GM12873 (cell line): ENCODE results near the gene NUP133.

ENCODE experiments used
- CTCF ChIP-seq: IDR thresholded peaks from 2 replicates; pipeline ENCODE4 v1.5.1; 2012; ENCODE audit warnings: low read depth, mild to moderate bottlenecking, moderate library complexity, low read length, control low read depth; ENCODE audit not compliant: insufficient read depth; ENCODE audit errors: missing control alignments

The NUP133 gene

GRCh38 chr1:229474509-229474908, 33.6 kb downstream of the NUP133 start:
- TF ChIP-seq CTCF: no peak

- TF ChIP-seq CTCF: no peak
Observed at GRCh38 chr1:229471175-229471574, 37.0 kb downstream of the NUP133 start.

GRCh38 chr1:229470406-229471043, 37.6 kb downstream of the NUP133 start:
- no peak for TF ChIP-seq CTCF

GRCh38 chr1:229466887-229467286, 41.3 kb downstream of the NUP133 start:
- TF ChIP-seq CTCF: no peak

- no peak for TF ChIP-seq CTCF
Observed at GRCh38 chr1:229464672-229465071, 43.5 kb downstream of the NUP133 start.

- no peak for TF ChIP-seq CTCF
Observed at GRCh38 chr1:229461032-229461668, 47.0 kb downstream of the NUP133 start.

- no peak for TF ChIP-seq CTCF
Observed at GRCh38 chr1:229459815-229460214, 48.3 kb downstream of the NUP133 start.
